A673 (cell line): ENCODE measurements around the gene TMEM232. TPM values are rescaled to one million over a fixed set of nuclear protein-coding genes. Genes with fewer than 3 reads are reported as not detected.

Experiments used
- BruUV-seq: library from RNA; stranded (reverse); fragments of 400-500 nt; replicated peaks from 2 replicates; lab custom pipeline; 2021; lab: Mats Ljungman, UMichigan
- CTCF ChIA-PET: fragments of 300-600 bp; sonication (Branson Sonifier 250); formaldehyde crosslinking; loops from one replicate; lab custom pipeline; 2022; ENCODE audit warnings: antibody characterized with exemption; lab: Charles Lee
- POLR2A ChIA-PET: fragments of 300-600 bp; sonication (Branson Sonifier 250); formaldehyde crosslinking; loops from one replicate; lab custom pipeline; 2022; ENCODE audit warnings: antibody characterized with exemption; ENCODE audit not compliant: low non-redundant PET; lab: Charles Lee
- DNase-seq: peaks from one replicate; pipeline ENCODE4 v3.0.0-alpha.2; 2015; ENCODE audit warnings: low spot score
- H3K27ac ChIP-seq: fragments of 200-600 bp; sonication (generic); 2 replicates; pipeline ENCODE4 v1.5.1; 2016; ENCODE audit warnings: mixed run types, low read depth, mild to moderate bottlenecking, mixed read lengths, antibody characterized with exemption, low read length; ENCODE audit not compliant: poor library complexity, severe bottlenecking
- H3K27me3 ChIP-seq: fragments of 200-600 bp; sonication (generic); replicated peaks from 2 replicates; pipeline ENCODE4 v1.6.1; 2017; ENCODE audit warnings: mixed run types, low read depth, mild to moderate bottlenecking, mixed read lengths, antibody characterized with exemption, low read length; ENCODE audit not compliant: insufficient read depth, poor library complexity
- H3K36me3 ChIP-seq: fragments of 200-600 bp; sonication (generic); 2 replicates; pipeline ENCODE4 v1.6.1; 2016; ENCODE audit warnings: mixed run types, mild to moderate bottlenecking, mixed read lengths, antibody characterized with exemption, low read length; ENCODE audit not compliant: insufficient read depth, poor library complexity, severe bottlenecking
- H3K4me1 ChIP-seq: fragments of 200-600 bp; sonication (generic); 2 replicates; pipeline ENCODE4 v1.6.1; 2017; ENCODE audit warnings: mixed run types, mild to moderate bottlenecking, mixed read lengths, antibody characterized with exemption, low read length; ENCODE audit not compliant: insufficient read depth, poor library complexity, severe bottlenecking
- H3K4me3 ChIP-seq: fragments of 200-600 bp; sonication (generic); 2 replicates; pipeline ENCODE4 v1.5.1; 2016; ENCODE audit warnings: low read depth, mixed run types, mild to moderate bottlenecking, mixed read lengths, low read length; ENCODE audit not compliant: poor library complexity, severe bottlenecking
- H3K9me3 ChIP-seq: fragments of 200-600 bp; sonication (generic); 2 replicates; pipeline ENCODE4 v1.6.1; 2016; ENCODE audit warnings: mixed run types, low read depth, mild to moderate bottlenecking, mixed read lengths, antibody characterized with exemption, low read length; ENCODE audit not compliant: poor library complexity, severe bottlenecking
- CTCF ChIP-seq: fragments of 300-800, 200-600 bp; sonication (generic); conservative IDR thresholded peaks from 2 replicates; pipeline ENCODE4 v1.5.1; 2017; ENCODE audit warnings: low read depth, mild to moderate bottlenecking, antibody characterized with exemption, low read length, moderate library complexity, mixed read lengths
- EZH2 ChIP-seq: fragments of 200-600 bp; sonication (generic); IDR thresholded peaks from 2 replicates; pipeline ENCODE4 v1.6.1; 2017; ENCODE audit warnings: borderline replicate concordance, low read depth, mild to moderate bottlenecking, mixed read lengths, antibody characterized with exemption, low read length; ENCODE audit not compliant: poor library complexity, severe bottlenecking
- intact Hi-C: fragments of 100-400 bp; cut with micrococcal nuclease; formaldehyde crosslinking; loops from one replicate; pipeline ENCODE4 v1.10.0; 2022; ENCODE audit not compliant: unreplicated experiment
- microRNA-seq: library from miRNA; unstranded; fragments of <30 nt; microRNA quantifications from one replicate; pipeline ENCODE4 v1.2.0, GENCODE V29; 2021
- total RNA-seq: library from RNA; stranded (reverse); gene quantifications from 2 replicates; pipeline ENCODE4 v1.2.3, GENCODE V29; 2021

Gene TMEM232
- total RNA-seq, 1 experiment from 2014 or later: 0.82 TPM

GRCh38 chr5:110376281-110376951 lies 350.1 kb downstream of the TMEM232 start:
- no peaks in the 10 kb centered on the region for H3K9me3 ChIP-seq
- no peak for TF ChIP-seq CTCF
- no peak for TF ChIP-seq EZH2
- ChIA-PET POLR2A (no interaction called here), CTCF (no interaction called here)
- no peak overlapping the region for H3K27ac ChIP-seq
- no peak for DNase-seq
- H3K4me1 ChIP-seq: peaks cover 20% of the 10 kb centered on the region
- H3K36me3 ChIP-seq: no peaks in the 10 kb centered on the region
- no TSS peak for BruUV-seq
- H3K27me3 ChIP-seq: no peaks in the 10 kb centered on the region
- intact Hi-C loops: no loop called here
- no peak overlapping the region for H3K4me3 ChIP-seq

- H3K27me3 ChIP-seq: no peaks in the 10 kb centered on the region
- CTCF ChIA-PET: no interaction called here
- no peak overlapping the region for H3K27ac ChIP-seq
- POLR2A ChIA-PET: no interaction called here
- H3K9me3 ChIP-seq: no peaks in the 10 kb centered on the region
- intact Hi-C loops: no loop called here
- TF ChIP-seq CTCF (no peak), EZH2 (no peak)
- no TSS peak for BruUV-seq
- H3K36me3 ChIP-seq: no peaks in the 10 kb centered on the region
- peaks cover 4% of the 10 kb centered on the region for H3K4me1 ChIP-seq
- DNase-seq: no peak
- H3K4me3 ChIP-seq: no peak overlapping the region
Measured at GRCh38 chr5:110371725-110372041, 354.8 kb downstream of the TMEM232 start.

GRCh38 chr5:110371011-110371724 lies 355.3 kb downstream of the TMEM232 start:
- ChIA-PET CTCF (no interaction called here), POLR2A (no interaction called here)
- no peaks in the 10 kb centered on the region for H3K27me3 ChIP-seq
- no peak overlapping the region for H3K27ac ChIP-seq
- TF ChIP-seq CTCF (no peak), EZH2 (no peak)
- no peak overlapping the region for H3K4me3 ChIP-seq
- H3K9me3 ChIP-seq: no peaks in the 10 kb centered on the region
- H3K36me3 ChIP-seq: no peaks in the 10 kb centered on the region
- intact Hi-C loops: no loop called here
- no peak for DNase-seq
- BruUV-seq: no TSS peak
- H3K4me1 ChIP-seq: no peaks in the 10 kb centered on the region

Small RNA genes lying within 50 kb of the gene (microRNA-seq; reads per million reads assigned to microRNA genes)
- not detected for gene MIR548F3

Other genes starting within 250 kb of the TMEM232 start
- 25.2 and 27.2 TPM in 2 replicates for gene SLC25A46, start 12.3 kb upstream of the TMEM232 start, total RNA-seq